NCI-H2196 treated with DMSO at 0.1 percent for 48 hours (cell line): ENCODE measurements around the gene TUBB2B.

ENCODE experiments used
- DNase-seq: peaks from one replicate; lab custom pipeline; 2025; ENCODE audit not compliant: unreplicated experiment; lab: John Stamatoyannopoulos, UW

TUBB2B gene

DNA sequence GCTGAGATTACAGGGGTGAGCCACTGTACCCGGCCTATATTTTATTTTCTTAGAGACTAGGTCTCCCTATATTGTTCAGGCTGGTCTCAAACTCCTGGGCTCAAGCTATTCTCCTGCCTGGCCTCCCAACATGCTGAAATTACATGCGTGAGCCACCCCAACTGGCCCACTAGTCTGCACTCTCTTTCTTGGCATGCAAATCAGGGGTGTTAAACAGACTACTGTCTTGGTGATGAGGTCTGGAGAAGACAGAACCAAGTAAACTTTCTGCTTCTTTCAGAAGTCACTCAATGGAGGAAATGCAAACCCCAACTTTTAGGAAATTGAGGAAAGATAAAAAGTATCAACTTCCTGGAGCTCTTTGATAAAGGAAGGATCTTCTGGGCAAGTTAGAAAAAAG is 8.0 kb upstream of the TUBB2B start:
- DNase-seq: no peak

DNA sequence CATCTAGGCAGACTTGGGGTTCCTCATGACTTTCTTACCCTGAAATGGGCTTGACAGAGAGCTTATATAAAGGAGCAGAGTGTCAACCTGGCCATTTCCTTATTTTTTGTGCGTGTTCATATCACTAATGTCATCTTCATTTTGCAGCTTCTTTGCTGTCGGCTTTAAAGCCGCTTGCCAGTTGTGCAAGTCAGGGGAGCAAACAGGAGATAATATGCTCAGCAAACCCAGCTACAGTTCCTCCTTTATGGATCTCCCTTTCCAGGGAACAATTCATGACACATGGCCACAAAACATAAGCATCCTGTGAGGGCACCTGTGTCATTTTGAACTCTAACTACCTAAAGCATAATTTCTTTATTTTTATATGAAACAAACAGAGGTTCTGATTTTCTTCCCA is 6.5 kb upstream of the TUBB2B start:
- DNase-seq: no peak

DNA sequence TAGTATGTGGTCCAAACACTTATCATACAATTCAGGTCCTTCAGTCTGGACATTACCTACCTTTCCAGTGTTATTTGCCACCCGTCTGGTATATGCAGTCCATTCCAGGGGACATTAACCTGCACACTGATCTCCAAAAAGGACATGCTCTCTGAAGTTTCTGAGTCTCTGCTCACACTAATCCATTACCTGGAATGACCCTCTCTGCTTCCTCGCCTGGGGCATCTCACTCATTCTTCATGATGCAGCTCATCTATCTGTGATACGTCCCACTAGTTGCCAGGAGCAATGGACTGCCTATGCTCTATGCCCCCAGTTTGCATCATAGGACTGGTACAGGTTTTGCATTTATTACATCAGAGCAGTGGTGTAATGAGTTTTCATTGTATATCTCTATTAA is 5.9 kb upstream of the TUBB2B start:
- DNase-seq: no peak

DNA sequence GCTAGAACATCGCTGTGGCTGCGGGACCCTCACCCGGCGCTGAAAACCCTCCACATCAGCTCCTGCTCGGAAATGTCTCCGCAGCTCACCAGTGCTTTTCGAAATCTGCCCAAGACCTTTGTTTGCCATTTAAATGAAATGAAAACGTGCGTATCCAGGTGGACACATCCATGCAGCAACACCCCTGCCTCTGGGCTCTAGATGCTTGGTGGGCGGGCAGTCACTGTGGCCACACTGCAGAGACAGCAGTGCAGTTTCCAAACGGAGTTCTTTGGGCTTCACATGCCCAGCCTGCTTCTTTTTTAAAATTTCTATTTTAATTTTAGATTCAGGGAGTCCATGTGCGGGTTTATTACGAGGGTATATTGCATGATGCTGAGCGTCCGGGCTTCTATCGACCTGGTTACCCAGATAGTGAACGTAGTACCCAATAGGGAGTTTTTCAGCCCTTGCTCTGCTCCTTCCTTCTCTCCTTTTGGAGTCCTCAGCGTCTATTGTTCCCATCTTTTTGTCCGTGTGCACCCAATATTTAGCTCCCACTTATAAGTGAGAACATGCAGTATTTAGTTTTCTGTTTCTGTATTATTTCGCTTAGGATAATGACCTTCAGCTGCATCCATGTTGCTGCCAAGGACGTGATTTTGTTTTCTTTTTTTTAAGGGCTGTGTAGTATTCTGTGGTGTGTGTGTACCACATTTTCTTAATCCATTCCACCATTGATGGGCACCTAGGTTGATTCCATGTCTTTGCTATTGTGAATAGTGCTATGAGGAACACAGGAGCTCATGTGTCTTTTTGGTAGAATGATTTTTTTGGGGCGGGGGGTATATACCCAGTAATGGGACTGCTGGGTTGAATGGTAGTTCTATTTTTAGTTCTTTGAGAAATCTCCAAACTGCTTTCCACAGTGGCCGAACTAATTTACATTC is 4.8 kb upstream of the TUBB2B start:
- DNase-seq: no peak

DNA sequence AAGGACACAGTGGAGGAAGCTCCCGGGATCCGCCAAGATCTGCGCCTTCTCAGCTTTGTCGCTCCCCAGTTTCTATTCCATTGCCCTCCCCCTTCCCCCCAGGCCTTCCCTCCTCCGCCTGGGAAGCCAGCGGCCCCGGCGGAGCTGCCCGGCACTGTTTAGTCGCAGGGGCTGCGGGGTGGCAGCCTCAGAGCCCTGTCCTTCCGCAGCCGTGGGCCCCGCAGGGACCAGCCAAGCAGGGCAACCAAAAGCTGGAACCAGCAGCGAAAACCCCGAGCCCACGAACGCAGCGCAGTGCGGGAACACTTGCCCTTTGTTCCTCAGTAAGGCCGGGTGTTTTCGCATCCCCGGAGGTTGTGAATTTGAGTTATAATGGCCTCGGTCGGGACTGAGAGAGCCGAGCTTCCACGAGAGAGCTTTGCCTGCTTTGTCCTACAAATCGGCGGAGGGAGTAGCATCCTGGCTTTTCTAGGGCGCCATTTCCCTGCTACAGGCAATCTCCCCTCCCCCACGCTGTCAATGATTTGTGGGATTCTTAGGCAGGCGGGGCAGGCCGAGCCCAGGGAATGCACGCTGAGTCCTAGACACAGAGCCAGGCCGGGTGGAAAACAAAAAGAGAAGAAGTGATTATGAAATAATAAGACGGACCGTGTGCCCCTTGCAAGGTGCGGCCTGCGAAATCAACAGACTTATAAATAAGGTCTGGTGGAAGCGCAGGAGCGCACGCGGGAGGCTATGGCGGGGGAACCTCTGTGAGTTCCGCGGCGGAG is 4.0 kb upstream of the TUBB2B start:
- DNase-seq: peak; percentile 87

DNA sequence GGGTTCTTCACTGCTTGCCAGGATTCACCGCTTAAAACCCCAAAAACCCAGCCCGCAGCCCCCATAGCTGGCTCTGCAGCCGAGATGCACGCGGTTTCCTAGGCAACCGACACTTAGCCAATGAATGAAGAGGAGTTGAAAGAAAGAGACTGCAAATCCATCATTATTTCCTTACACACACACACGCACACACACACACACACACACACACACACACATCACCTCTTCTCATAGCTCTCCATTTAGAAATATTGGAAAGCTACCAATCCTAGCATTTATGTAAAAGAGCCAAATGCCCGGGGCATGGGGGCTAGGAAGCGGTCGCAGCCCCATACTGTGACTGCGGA is 3.4 kb upstream of the TUBB2B start:
- DNase-seq: peak; percentile 76

DNA sequence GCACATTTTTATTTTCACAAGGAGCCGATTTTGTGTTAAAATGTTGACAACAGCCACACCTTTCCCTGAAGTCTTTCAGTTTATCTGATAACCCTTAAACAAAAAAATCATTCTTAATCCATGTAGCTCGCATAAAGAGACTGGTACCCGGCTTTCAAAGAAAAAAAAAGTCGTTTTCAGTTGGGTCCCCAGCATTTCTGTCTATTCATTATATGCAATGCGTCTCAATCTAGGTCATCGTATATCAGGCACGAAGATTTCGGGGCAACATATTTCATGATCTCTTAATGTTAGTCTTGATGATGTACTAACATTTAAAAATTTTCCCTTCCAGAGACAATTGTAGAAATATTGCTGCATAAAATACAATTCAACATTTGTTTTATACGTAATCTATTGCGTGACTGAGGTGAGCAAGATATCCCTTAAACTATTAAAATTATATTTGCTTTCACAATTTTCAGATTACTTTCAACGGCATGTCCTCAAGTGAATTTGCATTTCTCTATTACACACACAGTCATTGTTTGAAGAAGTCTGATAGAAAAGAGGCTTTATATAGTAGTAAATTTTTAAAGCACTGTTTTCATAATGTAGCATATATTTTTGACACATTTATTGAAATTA is 2.9 kb upstream of the TUBB2B start:
- DNase-seq: no peak

DNA sequence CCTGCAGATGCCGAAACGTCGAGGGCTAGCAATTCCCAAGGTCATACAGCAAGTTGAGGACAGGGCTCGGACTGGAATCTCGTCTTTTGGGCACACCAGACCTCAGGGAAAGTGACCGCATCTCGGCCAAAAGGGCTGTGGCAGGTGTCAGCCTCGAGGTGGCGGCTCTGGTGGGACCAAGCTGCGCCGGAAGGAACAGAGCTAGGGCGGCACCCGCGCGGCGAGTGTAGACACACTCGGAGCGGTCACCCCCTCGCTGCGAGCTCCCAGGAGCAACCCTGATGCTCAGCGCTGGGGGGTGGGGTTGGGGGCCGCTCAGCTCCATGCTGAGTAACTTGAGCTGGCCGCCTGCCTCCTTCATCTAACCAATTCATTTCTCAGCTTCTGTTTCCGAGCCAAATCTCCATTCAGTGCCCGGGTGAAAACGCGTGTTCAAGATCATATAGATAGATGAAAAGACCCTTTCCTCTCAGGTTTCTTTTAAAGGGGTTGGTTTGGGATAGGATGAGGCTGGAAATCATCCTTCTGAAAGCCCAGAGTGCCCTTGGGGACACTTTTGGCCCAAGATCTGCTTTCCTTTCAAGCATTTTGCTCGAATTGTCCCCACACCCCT is 2.2 kb upstream of the TUBB2B start:
- DNase-seq: peak; percentile 34

DNA sequence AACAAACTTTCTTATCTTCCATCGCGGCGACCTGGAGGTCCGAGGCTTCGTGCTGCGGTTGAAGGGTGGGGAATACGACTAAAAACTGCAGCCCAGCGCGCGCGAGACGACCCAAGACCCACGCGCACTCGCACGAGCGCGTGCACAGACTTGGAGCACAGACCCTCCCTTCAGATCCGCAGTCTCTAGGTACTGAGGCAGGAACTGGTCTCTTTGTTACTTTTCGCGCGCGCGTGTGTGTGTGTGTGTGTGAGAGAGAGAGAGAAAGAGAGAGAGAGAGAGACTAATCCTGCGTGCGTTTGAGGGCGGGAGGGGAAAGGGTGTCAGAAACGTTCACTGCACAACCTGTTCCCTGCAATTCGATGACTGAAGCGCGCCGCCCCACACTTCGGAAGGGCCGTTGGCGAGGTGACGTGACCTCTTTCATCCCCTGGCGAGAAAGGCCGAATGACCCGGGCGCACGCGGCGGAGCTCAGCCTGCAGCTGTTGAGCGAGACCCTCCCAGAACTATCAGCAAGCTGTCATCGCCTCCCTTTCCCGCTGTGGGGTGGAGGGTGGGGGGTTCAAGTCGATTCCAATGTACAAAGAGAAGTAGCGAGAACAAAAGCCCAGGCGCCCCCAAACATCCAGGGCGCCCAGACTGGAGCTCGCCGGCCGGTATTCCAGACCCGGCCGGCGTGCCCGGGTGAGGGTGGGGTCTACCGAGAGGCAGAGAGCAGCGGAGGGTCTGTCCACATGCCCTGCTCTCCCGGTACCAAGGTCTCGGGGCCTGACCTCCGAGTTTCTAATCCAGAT is 1.5 kb upstream of the TUBB2B start:
- peak; percentile 57 for DNase-seq

DNA sequence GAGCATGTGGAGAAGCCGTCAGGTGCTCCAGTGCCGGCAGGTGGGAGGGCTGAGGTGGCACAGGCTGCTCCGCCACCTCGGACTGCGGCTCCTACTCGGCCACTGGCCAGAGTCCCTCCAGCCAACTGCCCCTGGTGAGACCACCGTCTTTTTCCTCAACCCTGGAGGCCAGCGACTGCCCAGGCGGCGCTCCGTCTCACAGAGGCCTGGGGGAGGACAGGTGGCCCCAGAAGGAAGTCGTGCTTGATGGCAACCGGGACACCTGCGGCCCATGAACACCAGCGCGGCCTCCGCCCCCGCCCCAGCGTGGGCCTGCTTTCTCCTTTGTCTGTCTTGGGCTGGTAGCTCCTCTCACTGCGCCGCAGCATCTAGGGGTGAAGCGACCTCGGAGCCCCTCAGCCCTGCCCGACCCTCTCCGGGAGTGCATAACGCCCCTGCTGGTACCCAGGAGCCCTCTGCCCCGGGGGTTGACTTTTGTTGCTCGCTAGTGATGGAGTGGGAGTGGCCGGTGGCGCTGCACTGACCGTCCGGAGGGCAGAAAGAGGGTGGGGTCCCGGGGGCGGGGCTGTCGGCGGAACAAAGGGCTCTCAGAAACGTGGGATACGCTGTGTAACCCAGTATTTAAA is 706 bp upstream of the TUBB2B start:
- DNase-seq: peak; percentile 70

DNA sequence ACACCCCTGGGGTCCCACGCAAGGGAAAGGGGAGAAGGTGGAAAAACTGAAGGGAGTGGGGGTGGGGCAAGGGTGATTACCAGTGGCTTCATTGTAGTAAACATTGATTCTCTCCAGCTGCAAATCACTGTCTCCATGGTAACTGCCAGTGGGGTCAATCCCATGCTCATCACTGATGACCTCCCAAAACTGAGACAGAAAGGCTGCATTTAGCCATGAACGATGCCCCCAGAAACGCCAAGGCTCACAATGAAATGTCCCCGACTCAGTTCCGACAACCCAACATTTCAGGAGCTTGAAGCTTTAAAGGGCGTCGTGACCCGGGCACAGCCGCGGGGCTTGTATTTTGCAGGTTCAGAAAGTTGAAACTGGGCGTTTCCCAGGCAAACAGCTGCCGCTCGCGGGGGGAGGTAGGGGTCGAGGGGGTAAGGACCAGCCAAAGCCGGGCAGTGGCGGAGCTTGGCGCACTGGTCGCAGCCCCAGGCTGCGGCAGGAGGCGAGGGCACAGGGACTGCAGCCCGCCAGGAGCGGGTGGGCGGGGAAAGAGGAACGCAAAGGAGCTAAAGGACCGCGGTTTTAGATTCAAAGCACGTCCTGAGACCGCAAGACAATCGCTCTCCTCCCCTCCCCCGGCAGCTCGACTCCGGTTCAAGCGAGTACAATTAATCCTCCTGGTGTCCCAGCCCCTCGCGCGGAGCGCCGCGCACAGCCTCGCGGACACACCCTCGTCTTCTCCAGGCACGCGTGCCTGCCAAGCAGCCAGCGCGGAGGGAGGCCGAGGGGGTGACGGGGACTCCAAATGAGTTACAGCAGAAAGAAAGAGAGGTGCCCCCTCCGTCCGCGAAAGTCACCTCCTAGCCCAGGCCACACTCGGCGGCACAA is 731 bp downstream of the TUBB2B start:
- DNase-seq: no peak

DNA sequence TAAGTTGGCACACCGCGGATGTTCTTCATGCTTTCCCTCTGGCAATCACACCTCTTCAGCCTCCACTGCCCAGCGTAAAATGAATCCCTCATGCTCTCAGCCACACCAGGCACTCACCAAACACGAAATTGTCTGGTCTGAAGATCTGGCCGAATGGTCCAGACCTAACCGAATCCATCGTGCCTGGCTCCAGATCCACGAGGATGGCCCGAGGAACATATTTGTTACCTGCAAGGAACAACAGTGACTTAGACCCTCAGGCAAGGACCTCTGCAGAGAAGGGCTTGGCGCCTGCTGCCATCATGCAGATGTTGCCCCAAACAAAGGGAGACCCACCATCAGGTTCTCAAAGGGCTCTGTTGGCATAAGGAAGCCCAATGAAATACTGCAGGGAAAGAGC is 1.4 kb downstream of the TUBB2B start:
- no peak for DNase-seq

DNA sequence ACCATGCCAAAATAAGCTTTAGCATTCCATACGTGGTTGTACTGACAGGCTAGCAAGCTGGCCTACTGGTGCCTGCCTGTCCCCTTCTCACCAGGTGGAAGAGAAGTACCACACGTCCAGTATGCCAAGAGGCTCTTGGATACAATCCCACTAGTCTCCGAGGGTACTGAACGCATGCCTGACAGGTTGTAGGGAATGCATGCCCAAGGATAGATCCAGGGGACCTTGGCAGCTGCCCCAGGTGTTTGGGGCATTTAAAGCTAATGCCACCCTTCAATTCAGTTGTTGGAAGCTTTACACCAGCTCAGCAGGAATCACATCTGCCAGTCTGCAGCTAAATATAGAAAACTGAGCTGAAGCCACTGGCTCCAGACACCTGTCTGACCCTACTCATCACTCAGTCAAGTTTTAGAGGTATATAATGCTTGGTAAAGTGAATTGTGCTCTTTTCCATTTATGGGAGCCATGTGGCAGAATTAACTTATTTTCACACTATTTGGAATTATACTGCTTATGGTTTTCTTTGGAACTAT is 4.9 kb downstream of the TUBB2B start:
- DNase-seq: no peak

DNA sequence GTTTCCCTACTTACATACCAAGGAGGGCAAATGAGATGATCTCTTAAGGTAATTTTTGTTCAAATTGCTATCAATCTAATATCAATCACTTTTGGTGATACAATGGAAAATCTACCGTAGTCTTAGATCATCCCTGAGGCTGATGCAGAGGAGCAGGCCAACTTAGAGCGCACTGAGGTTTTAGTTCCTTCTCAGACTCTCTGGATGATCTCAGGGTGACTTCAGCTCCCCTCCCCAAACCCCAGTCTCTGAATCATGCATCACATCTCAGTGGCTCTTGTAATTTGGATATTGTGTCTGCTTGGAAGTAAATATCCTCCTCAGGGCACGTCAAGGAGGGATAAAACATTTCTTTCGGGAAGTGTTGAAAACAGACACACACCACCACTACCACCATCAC is 5.9 kb downstream of the TUBB2B start:
- no peak for DNase-seq

DNA sequence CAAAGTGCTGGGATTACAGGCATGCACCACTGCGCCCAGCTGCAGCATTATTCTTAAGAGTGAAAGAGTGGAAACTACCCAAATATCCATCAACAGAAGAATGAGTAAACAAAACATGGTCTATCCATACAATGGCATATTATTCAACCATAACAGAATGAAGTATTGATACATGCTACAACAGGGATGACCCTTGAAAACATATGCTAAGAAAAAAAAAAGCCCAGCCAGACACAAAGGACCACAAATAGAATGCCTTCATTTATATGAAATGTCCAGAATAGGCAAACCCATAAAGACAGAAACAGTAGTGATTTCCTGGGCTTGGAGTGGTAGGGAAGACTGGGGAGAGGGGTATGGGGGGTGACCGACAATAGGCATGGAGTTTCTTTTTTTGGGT is 7.1 kb downstream of the TUBB2B start:
- DNase-seq: no peak

DNA sequence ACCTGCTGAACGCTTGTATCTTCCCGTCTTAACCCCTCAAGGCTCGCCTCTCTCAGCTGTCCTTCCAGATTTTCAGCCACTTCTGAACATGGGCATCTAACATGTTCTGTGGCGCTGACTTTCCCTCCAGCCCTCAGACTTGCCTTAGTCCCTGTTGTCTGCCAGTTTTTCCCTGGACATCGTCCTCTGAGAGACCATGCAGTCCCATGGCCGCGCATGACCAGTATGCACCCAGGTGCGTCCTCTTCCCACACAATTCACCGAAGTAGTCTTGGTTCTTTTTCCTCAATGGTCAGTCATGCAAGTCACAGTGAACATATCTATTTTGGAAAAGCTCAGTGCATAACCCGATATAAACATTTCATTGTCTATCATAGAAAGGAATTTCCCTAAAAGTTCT is 9.2 kb downstream of the TUBB2B start:
- no peak for DNase-seq

DNA sequence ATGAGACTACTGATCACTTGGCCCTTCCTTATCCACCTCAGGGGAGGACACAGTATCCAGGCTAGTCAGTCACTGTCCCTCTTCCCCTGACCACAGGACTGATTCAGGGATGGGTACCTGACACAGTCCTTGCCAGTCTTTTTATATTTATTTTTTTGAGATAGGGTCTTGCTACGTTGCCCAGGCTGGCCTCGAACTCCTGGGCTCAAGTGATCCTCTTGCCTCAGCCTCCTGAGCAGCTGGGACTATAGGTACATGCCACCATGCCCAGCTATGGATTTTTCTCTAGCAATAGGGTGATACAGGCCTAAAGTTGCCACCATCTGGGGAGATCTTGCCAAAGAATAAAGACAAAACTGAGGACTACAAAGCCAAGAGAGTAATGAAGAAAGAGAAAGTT is 10.2 kb downstream of the TUBB2B start:
- DNase-seq: no peak

DNA sequence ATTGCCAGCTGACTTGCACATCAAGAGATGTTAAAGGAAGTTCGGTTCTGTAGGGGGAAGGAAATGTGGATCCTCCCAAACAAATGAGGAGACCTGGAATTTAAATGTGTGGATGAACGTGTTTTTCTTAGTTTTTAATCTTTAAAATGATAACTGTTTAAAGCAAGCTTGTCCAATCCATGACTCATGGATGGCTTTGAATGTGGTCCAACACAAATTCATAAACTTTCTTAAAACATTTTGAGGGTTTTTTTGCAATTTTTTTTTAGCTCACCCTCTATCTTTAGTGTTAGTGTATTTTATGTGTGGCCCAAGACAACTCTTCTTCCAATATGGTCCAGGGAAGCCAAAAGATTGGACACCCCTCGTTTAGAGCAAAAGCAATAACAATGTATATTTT is 12.6 kb downstream of the TUBB2B start:
- no peak for DNase-seq

DNA sequence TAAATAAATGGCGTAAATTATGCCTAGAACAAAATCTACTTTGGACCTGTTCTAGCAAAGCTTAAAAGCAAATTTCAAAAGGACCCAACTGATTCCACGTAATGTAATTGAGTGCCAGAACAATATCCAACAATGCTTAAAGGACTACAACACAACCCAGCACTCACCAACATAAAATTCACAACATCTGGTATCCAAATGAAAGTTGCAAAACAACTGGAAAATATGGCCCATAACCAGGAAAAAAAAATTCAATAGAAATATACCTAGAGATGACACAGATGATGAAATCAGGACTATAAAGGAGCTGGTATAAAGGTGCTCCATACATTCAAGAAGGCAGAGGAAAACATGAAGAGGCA is 14.1 kb downstream of the TUBB2B start:
- no peak for DNase-seq
